DOHH2 (cell line): ENCODE data around the gene XRCC2.

Experiments used
- EZH2phosphoT487 ChIP-seq: fragments of 200-600 bp; sonication (generic); IDR thresholded peaks from 2 replicates; pipeline ENCODE4 v1.6.1; 2017; ENCODE audit warnings: borderline replicate concordance, mild to moderate bottlenecking, antibody characterized with exemption, low read length, moderate library complexity, mixed read lengths
- TF ChIP-seq, protein P1 (sequence below): fragments of 200-600 bp; sonication (generic); IDR thresholded peaks from one replicate; pipeline ENCODE4 v1.5.1; 2014; ENCODE audit warnings: antibody characterized with exemption, mild to moderate bottlenecking, low read depth, low read length; ENCODE audit not compliant: poor library complexity, severe bottlenecking

DNA sequence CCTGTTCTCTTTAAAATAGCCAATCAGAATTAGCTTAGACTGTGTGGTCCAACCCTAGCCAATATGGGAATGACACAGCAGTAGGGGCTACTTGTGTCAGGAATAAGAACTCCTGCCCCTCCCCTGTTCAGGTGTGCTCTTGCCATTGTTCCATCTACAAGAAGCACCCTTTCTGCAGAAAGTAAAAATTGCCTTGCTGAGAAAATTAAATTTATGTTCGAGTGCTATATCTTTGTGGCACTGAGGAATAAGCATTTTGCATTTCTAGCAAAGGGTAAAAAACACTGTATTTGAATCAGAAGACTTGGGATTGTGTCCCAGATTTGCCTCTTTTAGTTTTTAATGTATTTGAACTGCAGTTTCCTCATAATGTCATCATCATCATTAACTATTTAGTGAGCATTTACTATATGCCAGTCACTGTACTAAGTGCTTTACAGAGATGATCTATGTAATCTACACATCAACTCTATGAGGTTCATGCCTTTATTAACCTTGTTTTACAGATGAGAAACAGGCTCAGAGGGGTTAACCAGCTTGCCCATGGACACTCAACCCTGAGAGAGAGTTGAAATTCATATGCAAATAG is 28.9 kb upstream of the XRCC2 start:
- TF ChIP-seq, protein P1, sequence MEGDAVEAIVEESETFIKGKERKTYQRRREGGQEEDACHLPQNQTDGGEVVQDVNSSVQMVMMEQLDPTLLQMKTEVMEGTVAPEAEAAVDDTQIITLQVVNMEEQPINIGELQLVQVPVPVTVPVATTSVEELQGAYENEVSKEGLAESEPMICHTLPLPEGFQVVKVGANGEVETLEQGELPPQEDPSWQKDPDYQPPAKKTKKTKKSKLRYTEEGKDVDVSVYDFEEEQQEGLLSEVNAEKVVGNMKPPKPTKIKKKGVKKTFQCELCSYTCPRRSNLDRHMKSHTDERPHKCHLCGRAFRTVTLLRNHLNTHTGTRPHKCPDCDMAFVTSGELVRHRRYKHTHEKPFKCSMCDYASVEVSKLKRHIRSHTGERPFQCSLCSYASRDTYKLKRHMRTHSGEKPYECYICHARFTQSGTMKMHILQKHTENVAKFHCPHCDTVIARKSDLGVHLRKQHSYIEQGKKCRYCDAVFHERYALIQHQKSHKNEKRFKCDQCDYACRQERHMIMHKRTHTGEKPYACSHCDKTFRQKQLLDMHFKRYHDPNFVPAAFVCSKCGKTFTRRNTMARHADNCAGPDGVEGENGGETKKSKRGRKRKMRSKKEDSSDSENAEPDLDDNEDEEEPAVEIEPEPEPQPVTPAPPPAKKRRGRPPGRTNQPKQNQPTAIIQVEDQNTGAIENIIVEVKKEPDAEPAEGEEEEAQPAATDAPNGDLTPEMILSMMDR, result no peak
- no peak for TF ChIP-seq EZH2phosphoT487
